ENCODE measurements around the gene CATSPERD.
"Not testable (repeated sequence)": the region's sequence is repeated elsewhere in the genome, so short reads cannot be mapped to it uniquely, and the experiment has no call there.

CATSPERD gene

GRCh38 chr19:5684694-5685430, 35.6 kb upstream of the CATSPERD start:
- DNase-seq (ENCODE audit: low spot score): no peak

- DNase-seq (ENCODE audit: low spot score): no peak
Observed at GRCh38 chr19:5686326-5686646, 34.2 kb upstream of the CATSPERD start.

GRCh38 chr19:5686647-5687359, 33.6 kb upstream of the CATSPERD start:
- DNase-seq (ENCODE audit: low spot score): peak; percentile 85

GRCh38 chr19:5687360-5688198, 32.9 kb upstream of the CATSPERD start:
- no peak for DNase-seq (ENCODE audit: low spot score)

- not testable (repeated sequence) for DNase-seq (ENCODE audit: low spot score)
Observed at GRCh38 chr19:5688262-5688881, 32.1 kb upstream of the CATSPERD start.

GRCh38 chr19:5690125-5690954, 30.1 kb upstream of the CATSPERD start, which contains the start of gene RPL36:
RPL36 (plus strand) TSS chr19:5690295; CDS start chr19:5690508, 213 bp downstream.
- peak; percentile 94 for DNase-seq (ENCODE audit: low spot score)

GRCh38 chr19:5690955-5691821, 29.2 kb upstream of the CATSPERD start:
- DNase-seq (ENCODE audit: low spot score): peak; percentile 56

GRCh38 chr19:5691822-5692722, 28.4 kb upstream of the CATSPERD start:
- DNase-seq (ENCODE audit: low spot score): no peak

GRCh38 chr19:5692723-5693194, 27.7 kb upstream of the CATSPERD start:
- peak; percentile 68 for DNase-seq (ENCODE audit: low spot score)

- no peak for DNase-seq (ENCODE audit: low spot score)
Observed at GRCh38 chr19:5693195-5694166, 27.0 kb upstream of the CATSPERD start.

- DNase-seq (ENCODE audit: low spot score): no peak
Observed at GRCh38 chr19:5694167-5694955, 26.1 kb upstream of the CATSPERD start.

GRCh38 chr19:5694956-5695648, 25.3 kb upstream of the CATSPERD start:
- no peak for DNase-seq (ENCODE audit: low spot score)

- DNase-seq (ENCODE audit: low spot score): no peak
Observed at GRCh38 chr19:5695649-5696195, 24.7 kb upstream of the CATSPERD start.

GRCh38 chr19:5696196-5697021, 24.0 kb upstream of the CATSPERD start:
- no peak for DNase-seq (ENCODE audit: low spot score)
